H9 (cell line): ENCODE measurements around the gene GPR107. TPM values are rescaled to one million over a fixed set of nuclear protein-coding genes. Genes with fewer than 3 reads are reported as not detected.

Experiments used
- DNase-seq: peaks from one replicate; pipeline ENCODE4 v3.0.0-alpha.2; 2017
- H2AFZ ChIP-seq: one replicate; pipeline ENCODE4 v1.6.1; 2013; ENCODE audit warnings: mild to moderate bottlenecking, low read length, control low read depth, moderate library complexity
- H2AK5ac ChIP-seq: 2 replicates; pipeline ENCODE4 v1.6.1; 2013; ENCODE audit warnings: low read length, control low read depth, mixed read lengths; ENCODE audit not compliant: insufficient read length
- H2BK120ac ChIP-seq: one replicate; pipeline ENCODE4 v1.6.1; 2013; ENCODE audit warnings: low read depth, mild to moderate bottlenecking, low read length, control low read depth, inconsistent platforms; ENCODE audit not compliant: poor library complexity, severe bottlenecking
- H2BK12ac ChIP-seq: 2 replicates; pipeline ENCODE4 v1.6.1; 2013; ENCODE audit warnings: low read length, control low read depth, mixed read lengths, low read depth; ENCODE audit not compliant: insufficient read length
- H2BK15ac ChIP-seq: 2 replicates; pipeline ENCODE4 v1.6.1; 2013; ENCODE audit warnings: low read depth, low read length, control low read depth
- H2BK20ac ChIP-seq: one replicate; pipeline ENCODE4 v1.6.1; 2013; ENCODE audit warnings: low read depth, mild to moderate bottlenecking, low read length, control low read depth, inconsistent platforms; ENCODE audit not compliant: poor library complexity, severe bottlenecking
- H2BK5ac ChIP-seq: 2 replicates; pipeline ENCODE4 v1.6.1; 2013; ENCODE audit warnings: low read length, control low read depth, mixed read lengths; ENCODE audit not compliant: insufficient read length
- H3K14ac ChIP-seq: 2 replicates; pipeline ENCODE4 v1.6.1; 2013; ENCODE audit warnings: low read length, control low read depth; ENCODE audit not compliant: insufficient read depth
- H3K18ac ChIP-seq: 2 replicates; pipeline ENCODE4 v1.6.1; 2013; ENCODE audit warnings: low read depth, mild to moderate bottlenecking, mixed read lengths, low read length, control low read depth; ENCODE audit not compliant: insufficient read length
- H3K23ac ChIP-seq: 2 replicates; pipeline ENCODE4 v1.6.1; 2013; ENCODE audit warnings: low read length, control low read depth, mixed read lengths, low read depth; ENCODE audit not compliant: insufficient read length
- H3K23me2 ChIP-seq: 2 replicates; pipeline ENCODE4 v1.6.1; 2013; ENCODE audit warnings: low read depth, mild to moderate bottlenecking, mixed read lengths, low read length, control low read depth; ENCODE audit not compliant: insufficient read length, poor library complexity, severe bottlenecking
- H3K27ac ChIP-seq: 2 replicates; pipeline ENCODE4 v1.5.1; 2013; ENCODE audit warnings: low read length, control low read depth, mixed read lengths, low read depth; ENCODE audit not compliant: insufficient read length
- H3K27me3 ChIP-seq: 2 replicates; pipeline ENCODE4 v1.6.1; 2013; ENCODE audit warnings: low read length, control low read depth, inconsistent platforms; ENCODE audit not compliant: insufficient read depth
- H3K4ac ChIP-seq: 2 replicates; pipeline ENCODE4 v1.6.1; 2013; ENCODE audit warnings: low read depth, mild to moderate bottlenecking, control low read depth, inconsistent platforms, low read length, moderate library complexity
- H3K4me1 ChIP-seq: 2 replicates; pipeline ENCODE4 v1.6.1; 2013; ENCODE audit warnings: low read length, control low read depth, inconsistent platforms; ENCODE audit not compliant: insufficient read depth
- H3K4me2 ChIP-seq: 2 replicates; pipeline ENCODE4 v1.6.1; 2013; ENCODE audit warnings: low read length, control low read depth, mixed read lengths; ENCODE audit not compliant: insufficient read length, insufficient read depth
- H3K56ac ChIP-seq: 2 replicates; pipeline ENCODE4 v1.6.1; 2013; ENCODE audit warnings: low read depth, mild to moderate bottlenecking, mixed read lengths, low read length, control low read depth; ENCODE audit not compliant: insufficient read length
- H3K79me1 ChIP-seq: 2 replicates; pipeline ENCODE4 v1.6.1; 2013; ENCODE audit warnings: low read depth, mild to moderate bottlenecking, moderate library complexity, low read length, control low read depth, inconsistent platforms; ENCODE audit not compliant: insufficient read depth, poor library complexity, severe bottlenecking
- H3K79me2 ChIP-seq: 2 replicates; pipeline ENCODE4 v1.6.1; 2013; ENCODE audit warnings: low read length, control low read depth, inconsistent platforms; ENCODE audit not compliant: insufficient read depth
- H3K9ac ChIP-seq: 2 replicates; pipeline ENCODE4 v1.6.1; 2013; ENCODE audit warnings: low read length, control low read depth, mixed read lengths; ENCODE audit not compliant: insufficient read length; ENCODE audit errors: extremely low read depth
- H3K9me3 ChIP-seq: one replicate; pipeline ENCODE4 v1.6.1; 2013; ENCODE audit warnings: low read depth, low read length, inconsistent platforms; ENCODE audit not compliant: control insufficient read depth
- H3T11ph ChIP-seq: one replicate; pipeline ENCODE4 v1.6.1; 2013; ENCODE audit warnings: mild to moderate bottlenecking, low read length, control low read depth, inconsistent platforms
- H4K20me1 ChIP-seq: one replicate; pipeline ENCODE4 v1.6.1; 2013; ENCODE audit not compliant: control insufficient read depth, insufficient read length, insufficient read depth
- H4K5ac ChIP-seq: 2 replicates; pipeline ENCODE4 v1.6.1; 2013; ENCODE audit warnings: low read depth, mild to moderate bottlenecking, mixed read lengths, low read length, control low read depth; ENCODE audit not compliant: insufficient read length
- H4K8ac ChIP-seq: replicated peaks from 2 replicates; pipeline ENCODE4 v1.6.1; 2013; ENCODE audit warnings: low read length, control low read depth, mixed read lengths, low read depth; ENCODE audit not compliant: insufficient read length
- H4K91ac ChIP-seq: 2 replicates; pipeline ENCODE4 v1.6.1; 2013; ENCODE audit warnings: low read depth, mild to moderate bottlenecking, moderate library complexity, mixed read lengths, low read length, control low read depth; ENCODE audit not compliant: insufficient read length
- H3K27ac Mint-ChIP-seq, 3 experiments: 2 replicates in 2 of 3; 3 replicates in 1 of 3; pipeline ENCODE4 v1.8.0; 2020 to 2021; ENCODE audit warnings: mixed read lengths in 3 of 3, mild to moderate bottlenecking in 1 of 3, moderate library complexity in 1 of 3
- H3K27me3 Mint-ChIP-seq: 2 replicates; pipeline ENCODE4 v1.8.0; 2021; ENCODE audit warnings: low read depth, mild to moderate bottlenecking, moderate library complexity, mixed read lengths
- H3K36me3 Mint-ChIP-seq, 3 experiments: 2 replicates in 2 of 3; 3 replicates in 1 of 3; pipeline ENCODE4 v1.8.0; 2020 to 2021; ENCODE audit warnings: low read depth in 3 of 3, mixed read lengths in 3 of 3; ENCODE audit not compliant: insufficient read depth in 1 of 3
- H3K4me1 Mint-ChIP-seq, 2 experiments: 2 replicates each; pipeline ENCODE4 v1.8.0; 2020; ENCODE audit warnings: mixed read lengths in 2 of 2
- H3K4me3 Mint-ChIP-seq, 2 experiments: 2 replicates in 1 of 2; 3 replicates in 1 of 2; pipeline ENCODE4 v1.8.0; 2020 to 2021; ENCODE audit warnings: mild to moderate bottlenecking in 2 of 2, mixed read lengths in 2 of 2, moderate library complexity in 1 of 2
- H3K9me3 Mint-ChIP-seq, 2 experiments: 2 replicates in 1 of 2; 3 replicates in 1 of 2; pipeline ENCODE4 v1.8.0; 2020; ENCODE audit warnings: mild to moderate bottlenecking in 2 of 2, mixed read lengths in 2 of 2, moderate library complexity in 1 of 2
- CTCF ChIP-seq: fragments of 200-600 bp; sonication (generic); conservative IDR thresholded peaks from 3 replicates; pipeline ENCODE4 v1.8.0; 2021; ENCODE audit warnings: antibody characterized with exemption, mild to moderate bottlenecking
- WGBS: extraction: QIAGEN DNeasy Blood & Tissue Kit; methylation state at CpG from one replicate; pipeline ENCODE4 v1.1.7; 2013; ENCODE audit warnings: missing lambda C conversion rate, low lambda C conversion rate, mixed read lengths; ENCODE audit not compliant: insufficient read length; ENCODE audit errors: extremely low coverage; 5-methylcytosine and 5-hydroxymethylcytosine counted together
- total RNA-seq: library from RNA; stranded (reverse); gene quantifications from 2 replicates; pipeline ENCODE4 v1.2.1, GENCODE V29; 2021

GPR107 gene
- total RNA-seq, 1 experiment from 2014 or later: 38.0 TPM

GRCh38 chr9:130058154-130058553 lies 4.4 kb downstream of the GPR107 start:
- Histone ChIP-seq H3K27ac (no peak overlapping the region), H4K91ac (no peak overlapping the region), H3K14ac (no peak overlapping the region), H3K4ac (no peak overlapping the region), H2AFZ (no peak overlapping the region), H3K23me2 (peaks cover 7% of the 10 kb centered on the region), H3K9me3 (no peaks in the 10 kb centered on the region), H2BK20ac (no peak overlapping the region), H3K27me3 (no peaks in the 10 kb centered on the region), H3K56ac (no peak overlapping the region), H2AK5ac (no peak overlapping the region), H3K4me1 (no peaks in the 10 kb centered on the region), H3K79me2 (peaks cover 2% of the 10 kb centered on the region; the same call in 1 of the 2 replicates), H3K23ac (no peak overlapping the region), H4K20me1 (no peaks in the 10 kb centered on the region), H4K8ac (no peak overlapping the region), H3T11ph (no peak overlapping the region), H3K4me2 (no peak overlapping the region), H4K5ac (no peak overlapping the region), H2BK12ac (no peak overlapping the region), H2BK5ac (no peak overlapping the region), H3K79me1 (peaks cover 3% of the 10 kb centered on the region), H2BK120ac (no peak overlapping the region), H3K18ac (no peak overlapping the region), H3K9ac (no peak overlapping the region), H2BK15ac (no peak overlapping the region)
- WGBS: no CpG with 5 or more reads among the region's 7 CpGs
- H3K4me1 Mint-ChIP-seq: 0 out of 4 replicates have a peak, but pooled peaks cover 0 to 5% of the 10 kb centered on the region in 2 experiments
- H3K4me3 Mint-ChIP-seq: no peak overlapping the region
- peaks cover 2 to 7% (median 6%) of the 10 kb centered on the region in 3 experiments; a peak in 4 of 7 replicates for H3K36me3 Mint-ChIP-seq
- no peak overlapping the region for H3K27ac Mint-ChIP-seq
- no peaks in the 10 kb centered on the region for H3K27me3 Mint-ChIP-seq
- peak; percentile 58 for TF ChIP-seq CTCF
- DNase-seq: no peak
- no peaks in the 10 kb centered on the region for H3K9me3 Mint-ChIP-seq
